ENCODE results near the gene SUN5. TPM values are rescaled to one million over a fixed set of nuclear protein-coding genes. Genes with fewer than 3 reads are reported as not detected.

The SUN5 gene
- total RNA-seq, 4 donors from 2014 or later: not detected

GRCh38 chr20:33005908-33006775 is 1.9 kb upstream of the SUN5 start:
- Histone ChIP-seq H3K4me1 (no peaks in the 10 kb centered on the region), H3K27me3 (no peaks in the 10 kb centered on the region), H3K27ac (no peak overlapping the region), H3K36me3 (no peaks in the 10 kb centered on the region), H3K9me3 (no peaks in the 10 kb centered on the region), H3K4me3 (no peak overlapping the region)
- no peak for DNase-seq
- intact Hi-C loops (cut with DNase I; ENCODE audit: low total_unique reads): no loop called here
- no peak for TF ChIP-seq CTCF (IDR thresholded peaks at IDR 0.05)
- TF ChIP-seq POLR2A (IDR thresholded peaks at IDR 0.05): no peak

- TF ChIP-seq POLR2A (IDR thresholded peaks at IDR 0.05): no peak
- TF ChIP-seq CTCF (IDR thresholded peaks at IDR 0.05): no peak
- no peaks in the 10 kb centered on the region for H3K27me3 ChIP-seq
- no peak for DNase-seq
- H3K4me3 ChIP-seq: no peak overlapping the region
- H3K27ac ChIP-seq: no peak overlapping the region
- H3K4me1 ChIP-seq: no peaks in the 10 kb centered on the region
- intact Hi-C loops (cut with DNase I; ENCODE audit: low total_unique reads): no loop called here
- no peaks in the 10 kb centered on the region for H3K36me3 ChIP-seq
- H3K9me3 ChIP-seq: no peaks in the 10 kb centered on the region
These were observed 916 bp upstream of the SUN5 start for GRCh38 chr20:33005132-33005566.

- Histone ChIP-seq H3K4me3 (no peak overlapping the region), H3K36me3 (no peaks in the 10 kb centered on the region), H3K9me3 (no peaks in the 10 kb centered on the region), H3K27me3 (no peaks in the 10 kb centered on the region), H3K4me1 (no peaks in the 10 kb centered on the region), H3K27ac (no peak overlapping the region)
- intact Hi-C loops (cut with DNase I; ENCODE audit: low total_unique reads): no loop called here
- DNase-seq: no peak
- TF ChIP-seq POLR2A (IDR thresholded peaks at IDR 0.05) (no peak), CTCF (IDR thresholded peaks at IDR 0.05) (no peak)
These were observed 2.0 kb downstream of the SUN5 start for GRCh38 chr20:33002087-33002808.

- H3K9me3 ChIP-seq: no peaks in the 10 kb centered on the region
- H3K27me3 ChIP-seq: no peaks in the 10 kb centered on the region
- H3K4me3 ChIP-seq: no peak overlapping the region
- H3K36me3 ChIP-seq: no peaks in the 10 kb centered on the region
- H3K27ac ChIP-seq: no peak overlapping the region
- intact Hi-C loops (cut with DNase I; ENCODE audit: low total_unique reads): no loop called here
- H3K4me1 ChIP-seq: no peaks in the 10 kb centered on the region
- no peak for DNase-seq
- TF ChIP-seq POLR2A (IDR thresholded peaks at IDR 0.05): no peak
- no peak for TF ChIP-seq CTCF (IDR thresholded peaks at IDR 0.05)
These were observed 3.3 kb downstream of the SUN5 start for GRCh38 chr20:33000802-33001466.

Measured in uterus (tissue), 4 donors.